ENCODE results near the gene CBLN4. TPM values are rescaled to one million over a fixed set of nuclear protein-coding genes. Genes with fewer than 3 reads are reported as not detected.

CBLN4 gene
- total and polyA plus RNA-seq, 2 donors: 0.05 to 0.09 TPM

DNA sequence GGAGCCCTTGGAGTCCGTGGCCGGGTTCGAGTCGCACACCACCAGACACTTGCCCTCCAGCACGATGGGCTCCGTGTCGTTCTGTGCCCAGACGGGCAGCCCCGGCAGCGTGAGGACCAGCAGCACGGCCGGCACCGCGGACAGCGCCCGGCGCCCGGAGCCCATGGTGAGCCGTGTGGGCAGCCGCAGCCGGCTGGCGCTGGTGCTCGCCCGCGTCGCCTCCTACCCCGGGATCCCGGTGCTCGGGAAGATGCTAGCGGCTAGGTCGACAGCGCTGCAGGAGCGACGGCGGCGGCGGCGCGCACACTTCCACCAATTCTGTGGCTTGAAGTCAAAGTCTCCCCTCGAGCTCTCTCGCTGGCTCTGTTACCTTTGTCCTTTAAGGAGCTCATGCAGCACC, 1.3 kb downstream of the CBLN4 start:
- DNase-seq (ENCODE audit: low read depth in 6 of 9, low spot score in 9 of 9): no peak
- peaks cover 0 to 2% of the 10 kb centered on the region in 2 donors for H3K9me3 ChIP-seq (ENCODE audit: control insufficient read depth in 2 of 2, insufficient read depth in 1 of 2, low read length in 1 of 2)
- H3K4me3 ChIP-seq (ENCODE audit: low read length in 2 of 2): no peak overlapping the region
- H3K27ac ChIP-seq (ENCODE audit: low read depth in 1 of 2, low read length in 1 of 2): no peak overlapping the region
- 6% methylated on average over 41 of the region's 41 CpGs for WGBS
- no peaks in the 10 kb centered on the region for H3K4me1 ChIP-seq (ENCODE audit: control insufficient read depth in 2 of 2, insufficient read depth in 2 of 2, low read length in 2 of 2)
- H3K36me3 ChIP-seq (ENCODE audit: control insufficient read depth in 2 of 2, insufficient read depth in 2 of 2, low read length in 1 of 2): no peaks in the 10 kb centered on the region
- peaks cover 30 to 40% of the 10 kb centered on the region in 2 donors for H3K27me3 ChIP-seq (ENCODE audit: control insufficient read depth in 2 of 2, insufficient read depth in 1 of 2, low read length in 1 of 2)

DNA sequence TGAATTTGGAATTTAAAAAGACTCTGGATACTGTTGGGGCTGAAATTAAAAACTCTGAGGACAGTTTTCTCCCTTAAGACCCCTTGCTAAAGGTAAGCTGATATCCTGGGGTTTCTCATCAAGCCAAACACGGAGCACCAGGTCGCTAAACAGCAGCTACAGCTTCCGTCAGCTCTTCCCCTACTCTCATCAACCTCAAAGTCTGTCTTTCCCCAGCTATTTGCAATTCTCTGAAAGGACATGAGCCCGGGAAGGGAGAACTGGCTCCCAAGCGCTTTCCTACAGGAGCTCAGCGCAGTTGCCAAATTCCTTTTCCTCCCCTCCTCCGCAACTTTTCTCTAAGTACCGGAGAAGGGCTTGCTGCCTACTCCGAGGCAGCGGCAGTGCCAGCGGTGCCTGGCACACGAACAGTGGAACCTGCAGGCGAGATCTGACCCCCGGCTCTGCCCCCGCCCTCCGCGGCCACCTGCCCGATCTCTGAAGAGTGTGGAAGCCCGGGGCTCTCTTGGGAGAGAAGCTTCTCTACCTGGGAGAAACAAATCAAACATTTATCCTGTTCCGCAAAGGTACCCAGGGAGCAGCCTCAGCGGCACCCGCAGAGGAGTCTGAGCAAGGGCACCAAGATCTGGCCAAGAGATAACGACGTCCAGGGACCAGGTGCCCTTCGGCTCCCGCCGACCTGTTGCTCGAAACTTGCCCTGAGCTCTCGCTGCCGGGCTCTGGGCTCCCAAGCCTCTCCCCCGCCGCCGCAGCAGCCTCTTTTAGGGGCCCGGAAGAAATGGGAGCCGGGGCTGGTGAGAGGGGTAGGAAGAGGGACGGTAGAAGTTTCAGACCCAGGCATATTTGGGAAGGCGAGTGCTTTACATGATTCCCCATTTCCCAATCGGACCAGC, 2.2 kb downstream of the CBLN4 start:
- H3K4me3 ChIP-seq (ENCODE audit: low read length in 2 of 2): no peak overlapping the region
- H3K36me3 ChIP-seq (ENCODE audit: control insufficient read depth in 2 of 2, insufficient read depth in 2 of 2, low read length in 1 of 2): no peaks in the 10 kb centered on the region
- no peaks in the 10 kb centered on the region for H3K4me1 ChIP-seq (ENCODE audit: control insufficient read depth in 2 of 2, insufficient read depth in 2 of 2, low read length in 2 of 2)
- no peak overlapping the region for H3K27ac ChIP-seq (ENCODE audit: low read depth in 1 of 2, low read length in 1 of 2)
- peaks cover 30 to 40% of the 10 kb centered on the region in 2 donors for H3K27me3 ChIP-seq (ENCODE audit: control insufficient read depth in 2 of 2, insufficient read depth in 1 of 2, low read length in 1 of 2)
- peaks cover 0 to 2% of the 10 kb centered on the region in 2 donors for H3K9me3 ChIP-seq (ENCODE audit: control insufficient read depth in 2 of 2, insufficient read depth in 1 of 2, low read length in 1 of 2)
- 9% methylated on average over 38 of the region's 38 CpGs for WGBS
- no peak for DNase-seq (ENCODE audit: low read depth in 6 of 9, low spot score in 9 of 9)

DNA sequence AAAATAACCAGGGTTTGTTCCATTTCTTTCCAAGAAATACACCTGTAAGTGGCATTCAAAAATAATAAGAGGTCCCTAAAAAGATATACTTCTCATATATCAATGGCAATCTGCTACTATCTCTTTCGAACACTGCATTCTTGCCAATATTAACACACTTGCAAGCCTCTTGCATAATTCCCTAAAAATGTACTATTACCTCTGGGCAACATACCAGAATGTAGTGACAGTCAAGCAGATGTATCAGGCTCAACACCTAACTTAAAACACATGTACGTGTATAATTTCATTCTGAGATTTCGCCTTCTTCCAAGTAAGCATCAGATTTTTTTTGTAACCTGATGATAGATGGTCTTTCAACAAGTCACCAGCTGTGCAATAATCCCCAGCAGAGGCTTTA, 3.4 kb downstream of the CBLN4 start:
- peaks cover 30 to 40% of the 10 kb centered on the region in 2 donors for H3K27me3 ChIP-seq (ENCODE audit: control insufficient read depth in 2 of 2, insufficient read depth in 1 of 2, low read length in 1 of 2)
- H3K36me3 ChIP-seq (ENCODE audit: control insufficient read depth in 2 of 2, insufficient read depth in 2 of 2, low read length in 1 of 2): no peaks in the 10 kb centered on the region
- H3K4me1 ChIP-seq (ENCODE audit: control insufficient read depth in 2 of 2, insufficient read depth in 2 of 2, low read length in 2 of 2): no peaks in the 10 kb centered on the region
- H3K27ac ChIP-seq (ENCODE audit: low read depth in 1 of 2, low read length in 1 of 2): no peak overlapping the region
- no peak for DNase-seq (ENCODE audit: low read depth in 6 of 9, low spot score in 9 of 9)
- no peak overlapping the region for H3K4me3 ChIP-seq (ENCODE audit: low read length in 2 of 2)
- H3K9me3 ChIP-seq (ENCODE audit: control insufficient read depth in 2 of 2, insufficient read depth in 1 of 2, low read length in 1 of 2): peaks cover 0 to 2% of the 10 kb centered on the region in 2 donors
- 86% methylated on average over 3 of the region's 3 CpGs for WGBS

DNA sequence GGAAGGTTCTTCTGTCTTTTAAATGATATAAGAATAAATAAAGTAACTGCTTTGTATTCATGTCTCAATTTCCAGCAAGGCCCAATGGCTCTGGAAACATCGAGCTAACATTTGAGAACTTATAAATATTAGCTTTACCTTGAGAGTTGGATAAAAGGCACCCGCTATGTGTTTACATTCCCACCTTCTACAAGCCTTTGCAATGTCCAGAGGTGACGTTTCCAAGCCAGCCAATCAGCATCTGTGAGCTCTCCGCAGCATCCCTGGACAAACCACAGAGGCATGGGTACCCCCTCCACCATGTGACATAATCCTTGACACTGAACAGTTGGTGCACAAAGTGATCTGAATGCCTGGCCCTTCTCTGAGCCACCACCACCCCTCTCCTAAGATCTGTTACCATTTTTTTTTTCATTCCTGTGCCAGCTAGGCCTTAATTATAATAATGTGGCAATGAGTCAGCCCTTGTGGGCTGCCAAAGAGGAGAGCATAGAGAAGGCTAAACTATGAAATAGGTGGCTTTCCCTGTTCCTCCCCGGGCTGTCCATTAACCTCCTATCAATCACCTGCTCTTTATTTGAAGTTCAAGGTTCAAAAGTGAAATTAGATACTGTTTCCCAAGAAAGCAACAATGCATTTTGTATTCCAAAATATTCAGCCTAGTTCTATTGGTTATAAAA, 4.1 kb downstream of the CBLN4 start:
- H3K27ac ChIP-seq (ENCODE audit: low read depth in 1 of 2, low read length in 1 of 2): no peak overlapping the region
- H3K4me1 ChIP-seq (ENCODE audit: control insufficient read depth in 2 of 2, insufficient read depth in 2 of 2, low read length in 2 of 2): no peaks in the 10 kb centered on the region
- no peaks in the 10 kb centered on the region for H3K36me3 ChIP-seq (ENCODE audit: control insufficient read depth in 2 of 2, insufficient read depth in 2 of 2, low read length in 1 of 2)
- no peak overlapping the region for H3K4me3 ChIP-seq (ENCODE audit: low read length in 2 of 2)
- H3K27me3 ChIP-seq (ENCODE audit: control insufficient read depth in 2 of 2, insufficient read depth in 1 of 2, low read length in 1 of 2): peaks cover 30 to 35% of the 10 kb centered on the region in 2 donors
- peaks cover 0 to 2% of the 10 kb centered on the region in 2 donors for H3K9me3 ChIP-seq (ENCODE audit: control insufficient read depth in 2 of 2, insufficient read depth in 1 of 2, low read length in 1 of 2)
- WGBS: 77% methylated on average over 5 of the region's 5 CpGs
- DNase-seq (ENCODE audit: low read depth in 6 of 9, low spot score in 9 of 9): no peak

GRCh38 chr20:55978550-55978949, 26.8 kb downstream of the CBLN4 start:
- H3K36me3 ChIP-seq (ENCODE audit: control insufficient read depth in 2 of 2, insufficient read depth in 2 of 2, low read length in 1 of 2): no peaks in the 10 kb centered on the region
- no peaks in the 10 kb centered on the region for H3K9me3 ChIP-seq (ENCODE audit: control insufficient read depth in 2 of 2, insufficient read depth in 1 of 2, low read length in 1 of 2)
- WGBS: 89% methylated on average over 2 of the region's 2 CpGs
- H3K27ac ChIP-seq (ENCODE audit: low read depth in 1 of 2, low read length in 1 of 2): no peak overlapping the region
- no peak for DNase-seq (ENCODE audit: low read depth in 6 of 9, low spot score in 9 of 9)
- no peak overlapping the region for H3K4me3 ChIP-seq (ENCODE audit: low read length in 2 of 2)
- H3K4me1 ChIP-seq (ENCODE audit: control insufficient read depth in 2 of 2, insufficient read depth in 2 of 2, low read length in 2 of 2): no peaks in the 10 kb centered on the region
- no peaks in the 10 kb centered on the region for H3K27me3 ChIP-seq (ENCODE audit: control insufficient read depth in 2 of 2, insufficient read depth in 1 of 2, low read length in 1 of 2)

GRCh38 chr20:55977690-55978459, 27.4 kb downstream of the CBLN4 start:
- H3K4me3 ChIP-seq (ENCODE audit: low read length in 2 of 2): no peak overlapping the region
- no peak overlapping the region for H3K27ac ChIP-seq (ENCODE audit: low read depth in 1 of 2, low read length in 1 of 2)
- H3K9me3 ChIP-seq (ENCODE audit: control insufficient read depth in 2 of 2, insufficient read depth in 1 of 2, low read length in 1 of 2): no peaks in the 10 kb centered on the region
- no peaks in the 10 kb centered on the region for H3K27me3 ChIP-seq (ENCODE audit: control insufficient read depth in 2 of 2, insufficient read depth in 1 of 2, low read length in 1 of 2)
- H3K4me1 ChIP-seq (ENCODE audit: control insufficient read depth in 2 of 2, insufficient read depth in 2 of 2, low read length in 2 of 2): no peaks in the 10 kb centered on the region
- DNase-seq (ENCODE audit: low read depth in 6 of 9, low spot score in 9 of 9): no peak
- H3K36me3 ChIP-seq (ENCODE audit: control insufficient read depth in 2 of 2, insufficient read depth in 2 of 2, low read length in 1 of 2): no peaks in the 10 kb centered on the region
- 71% methylated on average over 6 of the region's 6 CpGs for WGBS

GRCh38 chr20:55974491-55975202, 30.7 kb downstream of the CBLN4 start:
- Histone ChIP-seq H3K27me3 (ENCODE audit: control insufficient read depth in 2 of 2, insufficient read depth in 1 of 2, low read length in 1 of 2) (no peaks in the 10 kb centered on the region), H3K4me1 (ENCODE audit: control insufficient read depth in 2 of 2, insufficient read depth in 2 of 2, low read length in 2 of 2) (no peaks in the 10 kb centered on the region), H3K9me3 (ENCODE audit: control insufficient read depth in 2 of 2, insufficient read depth in 1 of 2, low read length in 1 of 2) (no peaks in the 10 kb centered on the region), H3K36me3 (ENCODE audit: control insufficient read depth in 2 of 2, insufficient read depth in 2 of 2, low read length in 1 of 2) (no peaks in the 10 kb centered on the region), H3K4me3 (ENCODE audit: low read length in 2 of 2) (no peak overlapping the region), H3K27ac (ENCODE audit: low read depth in 1 of 2, low read length in 1 of 2) (no peak overlapping the region)
- DNase-seq (ENCODE audit: low read depth in 6 of 9, low spot score in 9 of 9): no peak
- WGBS: 72% methylated on average over 2 of the region's 2 CpGs

DNA sequence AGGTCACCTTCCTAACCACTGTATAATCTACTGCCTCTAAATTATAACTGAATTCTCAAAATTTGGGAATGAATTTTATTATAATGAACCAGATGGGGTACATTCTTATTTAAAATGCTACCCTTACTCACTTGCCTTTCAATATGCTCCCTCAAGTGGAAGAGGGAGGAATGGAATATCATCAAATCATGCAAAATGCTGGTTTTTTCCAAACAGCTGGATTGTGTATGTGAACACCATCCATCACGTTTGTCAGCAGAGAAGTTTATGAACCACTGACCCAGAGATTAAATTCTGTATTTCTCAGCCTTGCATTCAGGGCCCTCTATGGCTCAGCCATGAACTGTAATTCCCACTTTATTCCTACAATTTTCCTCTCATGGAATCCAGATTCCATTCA, 40.5 kb downstream of the CBLN4 start:
- DNase-seq (ENCODE audit: low read depth in 6 of 9, low spot score in 9 of 9): no peak
- Histone ChIP-seq H3K27ac (ENCODE audit: low read depth in 1 of 2, low read length in 1 of 2) (no peak overlapping the region), H3K27me3 (ENCODE audit: control insufficient read depth in 2 of 2, insufficient read depth in 1 of 2, low read length in 1 of 2) (no peaks in the 10 kb centered on the region), H3K4me3 (ENCODE audit: low read length in 2 of 2) (no peak overlapping the region), H3K36me3 (ENCODE audit: control insufficient read depth in 2 of 2, insufficient read depth in 2 of 2, low read length in 1 of 2) (no peaks in the 10 kb centered on the region), H3K4me1 (ENCODE audit: control insufficient read depth in 2 of 2, insufficient read depth in 2 of 2, low read length in 2 of 2) (no peaks in the 10 kb centered on the region), H3K9me3 (ENCODE audit: control insufficient read depth in 2 of 2, insufficient read depth in 1 of 2, low read length in 1 of 2) (no peaks in the 10 kb centered on the region)
- whole genome bisulfite sequencing: 71% methylated on average over 1 of the region's 1 CpG

Data from thymus (tissue), 11 donors.